Body of pancreas (tissue), 4 donors: Measurements from ENCODE around the gene CWF19L2. TPM values are rescaled to one million over a fixed set of nuclear protein-coding genes. Genes with fewer than 3 reads are reported as not detected.

Source experiments
- ATAC-seq: fragments of 150-250 bp; one replicate; pipeline ENCODE4 v1.9.1; 2016
- DNase-seq, 4 donors: peaks; one replicate each; pipeline ENCODE4 v3.0.0-alpha.2; 2019
- H3K27ac ChIP-seq, 4 donors: fragments of 200-600 bp; sonication (generic); 1 replicate in 3 of 4; 2 replicates in 1 of 4; pipeline versions ENCODE4 v1.5.1 to v1.6.1; 2016 to 2019; ENCODE audit warnings: mild to moderate bottlenecking in 1 of 4, mixed read lengths in 1 of 4, moderate library complexity in 1 of 4
- H3K27me3 ChIP-seq, 2 donors: fragments of 200-600 bp; sonication (generic); one replicate each; pipeline ENCODE4 v1.6.0; 2016; ENCODE audit warnings: mild to moderate bottlenecking in 1 of 2
- H3K36me3 ChIP-seq, 2 donors: fragments of 200-600 bp; sonication (generic); replicated peaks in 1 of 2; 2 replicates each; pipeline ENCODE4 v1.5.1; 2016; ENCODE audit warnings: low read depth in 2 of 2; ENCODE audit not compliant: insufficient read depth in 1 of 2
- H3K4me1 ChIP-seq: fragments of 200-600 bp; sonication (generic); one replicate; pipeline ENCODE4 v1.6.0; 2016
- H3K4me3 ChIP-seq, 2 donors: fragments of 200-600 bp; sonication (generic); 1 replicate in 1 of 2; 2 replicates in 1 of 2; pipeline ENCODE4 v1.5.1; 2016 to 2019
- H3K9me3 ChIP-seq, 3 donors: fragments of 200-600 bp; sonication (generic); 1 replicate in 2 of 3; 2 replicates in 1 of 3; pipeline ENCODE4 v1.5.1; 2016
- POLR2A ChIP-seq, 3 donors: fragments of 450-650 bp; IDR thresholded peaks; one replicate each; pipeline ENCODE4 v1.6.1; 2016; ENCODE audit warnings: antibody characterized with exemption in 3 of 3, mild to moderate bottlenecking in 2 of 3
- WGBS, 2 donors: methylation state at CpG; one replicate each; pipeline ENCODE4 v1.1.5; 2017; 5-methylcytosine and 5-hydroxymethylcytosine counted together
- intact Hi-C: fragments of 100-400 bp; cut with DNase I; formaldehyde crosslinking; loops from one replicate; pipeline ENCODE4 v1.15.1; 2023
- total RNA-seq, 2 donors: library from RNA; depleted of rRNA; stranded (reverse); fragments of >200 nt; gene quantifications; one replicate each; pipeline ENCODE4 v1.1.0, GENCODE V29; 2016
- TF ChIP-seq, protein P1 (sequence below), 7 experiments: fragments of 450-650 bp in 4 of 7; fragments of 200-600 bp in 3 of 7; sonication (generic) in 3 of 7; IDR thresholded peaks; one replicate each; pipeline ENCODE4 v1.5.1; 2016 to 2019; ENCODE audit warnings: antibody characterized with exemption in 7 of 7

Gene CWF19L2
- total RNA-seq, 2 donors from 2014 or later, result 17.8 to 20.0 TPM

DNA sequence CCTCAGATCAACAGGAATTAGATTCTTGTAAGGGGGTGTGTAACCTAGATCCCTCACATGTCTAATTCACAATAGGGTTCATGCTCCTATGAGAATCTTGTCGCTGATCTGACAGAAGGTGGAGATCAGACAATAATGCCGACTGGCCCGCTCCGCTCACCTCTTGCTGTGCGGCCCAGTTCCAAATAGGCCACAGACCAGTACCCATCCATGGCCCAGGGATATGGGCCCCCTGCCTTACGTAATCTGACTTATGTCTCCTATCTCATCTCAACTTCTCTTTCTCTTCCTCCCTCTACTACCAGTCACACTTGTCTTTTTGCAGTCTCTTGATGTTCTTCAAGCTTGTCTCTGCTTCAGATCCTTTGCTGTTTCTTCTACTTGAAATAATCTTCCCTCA, 70.0 kb downstream of the CWF19L2 start:
- Histone ChIP-seq H3K9me3 (no peaks in the 10 kb centered on the region), H3K27ac (no peak overlapping the region), H3K36me3 (peaks cover 0 to 8% of the 10 kb centered on the region in 2 donors), H3K27me3 (no peaks in the 10 kb centered on the region), H3K4me3 (no peak overlapping the region), H3K4me1 (peaks cover 3% of the 10 kb centered on the region)
- DNase-seq, result no peak
- TF ChIP-seq, protein P1, sequence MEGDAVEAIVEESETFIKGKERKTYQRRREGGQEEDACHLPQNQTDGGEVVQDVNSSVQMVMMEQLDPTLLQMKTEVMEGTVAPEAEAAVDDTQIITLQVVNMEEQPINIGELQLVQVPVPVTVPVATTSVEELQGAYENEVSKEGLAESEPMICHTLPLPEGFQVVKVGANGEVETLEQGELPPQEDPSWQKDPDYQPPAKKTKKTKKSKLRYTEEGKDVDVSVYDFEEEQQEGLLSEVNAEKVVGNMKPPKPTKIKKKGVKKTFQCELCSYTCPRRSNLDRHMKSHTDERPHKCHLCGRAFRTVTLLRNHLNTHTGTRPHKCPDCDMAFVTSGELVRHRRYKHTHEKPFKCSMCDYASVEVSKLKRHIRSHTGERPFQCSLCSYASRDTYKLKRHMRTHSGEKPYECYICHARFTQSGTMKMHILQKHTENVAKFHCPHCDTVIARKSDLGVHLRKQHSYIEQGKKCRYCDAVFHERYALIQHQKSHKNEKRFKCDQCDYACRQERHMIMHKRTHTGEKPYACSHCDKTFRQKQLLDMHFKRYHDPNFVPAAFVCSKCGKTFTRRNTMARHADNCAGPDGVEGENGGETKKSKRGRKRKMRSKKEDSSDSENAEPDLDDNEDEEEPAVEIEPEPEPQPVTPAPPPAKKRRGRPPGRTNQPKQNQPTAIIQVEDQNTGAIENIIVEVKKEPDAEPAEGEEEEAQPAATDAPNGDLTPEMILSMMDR (IDR thresholded peaks at IDR 0.05), result no peak
- TF ChIP-seq POLR2A (IDR thresholded peaks at IDR 0.05), result no peak
- intact Hi-C loops, result no loop called here
- no peak for ATAC-seq
- 89 to 96% methylated on average over 6 of the region's 6 CpGs for WGBS, 2 donors

DNA sequence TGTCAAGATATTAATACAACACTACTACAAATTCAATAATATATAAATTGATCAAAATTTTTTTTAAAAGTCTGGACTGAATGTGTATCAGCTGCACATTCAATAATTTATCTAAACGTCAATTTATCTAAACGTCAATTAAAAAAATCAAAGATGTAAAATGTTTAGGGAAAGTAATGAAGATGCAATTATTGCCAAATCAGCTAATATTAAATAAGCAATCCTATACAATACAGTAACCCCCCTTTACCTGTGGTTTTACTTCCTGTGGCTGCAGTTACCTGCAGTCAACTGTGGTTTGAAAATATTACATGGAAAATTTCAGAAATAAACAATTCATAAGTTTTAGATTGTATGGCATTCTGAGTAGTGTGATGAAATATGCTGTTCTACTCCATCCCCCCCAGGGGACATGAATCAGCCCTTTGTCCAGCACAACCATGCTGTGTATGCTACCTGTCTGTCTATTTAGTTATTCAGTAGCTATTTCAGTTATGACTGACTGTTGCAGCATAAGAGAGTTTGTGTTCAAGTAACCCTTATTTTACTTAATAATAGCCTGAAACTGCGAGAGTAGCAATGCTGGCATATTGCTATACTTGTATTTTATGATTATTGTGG, 72.2 kb downstream of the CWF19L2 start:
- ATAC-seq, result peak; percentile 72
- DNase-seq, result peak in 1 of 4 donors; percentile 9
- H3K9me3 ChIP-seq, result no peaks in the 10 kb centered on the region
- TF ChIP-seq, protein P1 (IDR thresholded peaks at IDR 0.05), result no peak
- TF ChIP-seq POLR2A (IDR thresholded peaks at IDR 0.05), result no peak
- peak overlapping the region in 1 of 4 donors; percentile 53 for H3K27ac ChIP-seq
- intact Hi-C loops, result no loop called here
- WGBS, 2 donors, result 60 to 63% methylated on average over 3 of the region's 3 CpGs
- H3K36me3 ChIP-seq, result no peaks in the 10 kb centered on the region
- H3K4me3 ChIP-seq, result no peak overlapping the region
- no peaks in the 10 kb centered on the region for H3K27me3 ChIP-seq
- H3K4me1 ChIP-seq, result peaks cover 3% of the 10 kb centered on the region

GRCh38 chr11:107384144-107384852, 73.3 kb downstream of the CWF19L2 start:
- no peak for ATAC-seq
- no peaks in the 10 kb centered on the region for H3K27me3 ChIP-seq
- TF ChIP-seq, protein P1 (IDR thresholded peaks at IDR 0.05), result no peak
- no peak for TF ChIP-seq POLR2A (IDR thresholded peaks at IDR 0.05)
- peak overlapping the region in 1 of 4 donors; percentile 53 for H3K27ac ChIP-seq
- H3K4me3 ChIP-seq, result no peak overlapping the region
- no peak for DNase-seq
- H3K4me1 ChIP-seq, result peaks cover 3% of the 10 kb centered on the region
- no peaks in the 10 kb centered on the region for H3K9me3 ChIP-seq
- intact Hi-C loops, result no loop called here
- 89 to 91% methylated on average over 1 of the region's 1 CpG for WGBS, 2 donors
- no peaks in the 10 kb centered on the region for H3K36me3 ChIP-seq

DNA sequence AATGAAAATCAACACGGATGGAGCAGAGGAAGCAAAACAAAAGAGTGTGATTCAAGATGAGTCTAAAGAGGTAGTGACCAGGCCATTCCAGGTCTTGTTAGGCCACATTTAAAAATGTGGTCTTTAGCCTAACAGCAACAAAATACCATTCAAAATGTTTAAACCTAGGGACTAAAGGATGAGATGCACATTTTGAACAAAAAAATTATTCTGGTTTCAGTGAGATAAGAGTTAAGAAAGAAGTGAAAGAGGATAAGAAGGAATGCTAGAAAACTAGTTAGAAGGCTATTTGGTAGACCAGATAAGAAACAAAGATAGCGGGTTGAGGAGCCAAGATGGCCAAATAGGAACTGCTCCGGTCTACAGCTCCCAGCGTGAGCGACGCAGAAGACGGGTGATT, 85.2 kb downstream of the CWF19L2 start:
- H3K4me1 ChIP-seq, result no peaks in the 10 kb centered on the region
- DNase-seq, result no peak
- no peak for TF ChIP-seq POLR2A (IDR thresholded peaks at IDR 0.05)
- TF ChIP-seq, protein P1 (IDR thresholded peaks at IDR 0.05), result no peak
- ATAC-seq, result no peak
- H3K27me3 ChIP-seq, result no peaks in the 10 kb centered on the region
- no peak overlapping the region for H3K4me3 ChIP-seq
- intact Hi-C loops, result no loop called here
- H3K36me3 ChIP-seq, result no peaks in the 10 kb centered on the region
- H3K27ac ChIP-seq, result no peak overlapping the region
- H3K9me3 ChIP-seq, result peaks cover 0 to 5% (median 0%) of the 10 kb centered on the region in 3 donors
- WGBS, 2 donors, result 85 to 86% methylated on average over 7 of the region's 7 CpGs
